Osteoblast (primary cell): ENCODE measurements around the gene UPF2. TPM values are rescaled to one million over a fixed set of nuclear protein-coding genes. Genes with fewer than 3 reads are reported as not detected.

Experiments
- DNase-seq: peaks from one replicate; pipeline ENCODE4 v3.0.0; 2011; ENCODE audit warnings: low spot score, mixed read lengths; ENCODE audit not compliant: insufficient read length; ENCODE audit errors: missing footprints
- H2AFZ ChIP-seq: 2 replicates; pipeline ENCODE4 v1.6.0; 2011; ENCODE audit warnings: mild to moderate bottlenecking, low read length
- H3K27ac ChIP-seq: 2 replicates; pipeline ENCODE4 v1.5.1; 2011; ENCODE audit warnings: mild to moderate bottlenecking, low read depth, low read length, moderate library complexity
- H3K27me3 ChIP-seq: 2 replicates; pipeline ENCODE4 v1.6.0; 2012; ENCODE audit warnings: mild to moderate bottlenecking, control low read depth, inconsistent platforms, low read length, moderate library complexity; ENCODE audit not compliant: insufficient read depth
- H3K36me3 ChIP-seq: 2 replicates; pipeline ENCODE4 v1.5.1; 2011; ENCODE audit warnings: mild to moderate bottlenecking, low read length, control low read depth, moderate library complexity; ENCODE audit not compliant: insufficient read depth
- H3K4me1 ChIP-seq: 2 replicates; pipeline ENCODE4 v1.5.1; 2011; ENCODE audit warnings: mild to moderate bottlenecking, low read length, control low read depth, moderate library complexity; ENCODE audit not compliant: insufficient read depth
- H3K4me2 ChIP-seq: 2 replicates; pipeline ENCODE4 v1.6.0; 2011; ENCODE audit warnings: mild to moderate bottlenecking, low read length; ENCODE audit not compliant: insufficient read depth
- H3K4me3 ChIP-seq: fragments of 200-600 bp; sonication (generic); 3 replicates; pipeline ENCODE4 v1.5.1; 2012; ENCODE audit warnings: mild to moderate bottlenecking, low read length, inconsistent platforms; ENCODE audit not compliant: insufficient read depth
- H3K79me2 ChIP-seq: 2 replicates; pipeline ENCODE4 v1.6.0; 2012; ENCODE audit warnings: mild to moderate bottlenecking, low read length, control low read depth, inconsistent platforms; ENCODE audit not compliant: insufficient read depth
- H3K9me3 ChIP-seq: 2 replicates; pipeline ENCODE4 v1.5.1; 2011; ENCODE audit warnings: low read depth, low read length, control low read depth
- H4K20me1 ChIP-seq: 2 replicates; pipeline ENCODE4 v1.6.0; 2012; ENCODE audit warnings: mild to moderate bottlenecking, low read length, control low read depth; ENCODE audit not compliant: insufficient read depth
- total RNA-seq: library from RNA; depleted of rRNA; stranded (reverse); fragments of >200 nt; gene quantifications from 2 replicates; pipeline ENCODE4 v1.2.3, GENCODE V29; 2012
- TF ChIP-seq, protein P1 (sequence below): IDR thresholded peaks from 2 replicates; pipeline ENCODE4 v1.5.1; 2011; ENCODE audit warnings: mild to moderate bottlenecking, low read depth, low read length, moderate library complexity; ENCODE audit errors: extremely low read depth

Gene UPF2
- total RNA-seq, 1 donor: 15.9 TPM

DNA sequence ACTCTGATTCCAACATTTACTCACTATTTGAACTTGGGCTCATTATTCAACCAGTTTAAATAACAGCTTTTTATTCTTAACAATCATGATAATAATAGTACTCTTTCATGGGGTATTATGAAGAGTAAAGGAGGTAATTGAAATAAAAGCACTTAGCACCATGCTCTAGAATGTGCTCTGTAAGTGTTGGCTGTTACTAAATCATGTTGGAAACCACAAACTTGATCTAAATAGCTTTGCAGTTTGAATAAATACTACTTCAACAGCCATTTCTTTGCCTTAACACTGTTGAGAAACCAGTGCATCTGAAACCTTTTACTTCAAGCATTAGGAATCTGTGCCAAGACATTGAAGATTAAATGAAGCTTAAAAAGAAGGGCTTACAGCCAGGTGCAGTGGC lies 7.9 kb upstream of the UPF2 start:
- Histone ChIP-seq H3K4me1 (peaks cover 15% of the 10 kb centered on the region), H3K4me2 (no peak overlapping the region), H3K4me3 (no peak overlapping the region), H2AFZ (no peak overlapping the region), H3K79me2 (no peaks in the 10 kb centered on the region), H3K27ac (no peak overlapping the region), H3K36me3 (no peaks in the 10 kb centered on the region), H3K27me3 (no peaks in the 10 kb centered on the region), H4K20me1 (no peaks in the 10 kb centered on the region), H3K9me3 (no peaks in the 10 kb centered on the region)
- TF ChIP-seq, protein P1, sequence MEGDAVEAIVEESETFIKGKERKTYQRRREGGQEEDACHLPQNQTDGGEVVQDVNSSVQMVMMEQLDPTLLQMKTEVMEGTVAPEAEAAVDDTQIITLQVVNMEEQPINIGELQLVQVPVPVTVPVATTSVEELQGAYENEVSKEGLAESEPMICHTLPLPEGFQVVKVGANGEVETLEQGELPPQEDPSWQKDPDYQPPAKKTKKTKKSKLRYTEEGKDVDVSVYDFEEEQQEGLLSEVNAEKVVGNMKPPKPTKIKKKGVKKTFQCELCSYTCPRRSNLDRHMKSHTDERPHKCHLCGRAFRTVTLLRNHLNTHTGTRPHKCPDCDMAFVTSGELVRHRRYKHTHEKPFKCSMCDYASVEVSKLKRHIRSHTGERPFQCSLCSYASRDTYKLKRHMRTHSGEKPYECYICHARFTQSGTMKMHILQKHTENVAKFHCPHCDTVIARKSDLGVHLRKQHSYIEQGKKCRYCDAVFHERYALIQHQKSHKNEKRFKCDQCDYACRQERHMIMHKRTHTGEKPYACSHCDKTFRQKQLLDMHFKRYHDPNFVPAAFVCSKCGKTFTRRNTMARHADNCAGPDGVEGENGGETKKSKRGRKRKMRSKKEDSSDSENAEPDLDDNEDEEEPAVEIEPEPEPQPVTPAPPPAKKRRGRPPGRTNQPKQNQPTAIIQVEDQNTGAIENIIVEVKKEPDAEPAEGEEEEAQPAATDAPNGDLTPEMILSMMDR: no peak
- no peak for DNase-seq

DNA sequence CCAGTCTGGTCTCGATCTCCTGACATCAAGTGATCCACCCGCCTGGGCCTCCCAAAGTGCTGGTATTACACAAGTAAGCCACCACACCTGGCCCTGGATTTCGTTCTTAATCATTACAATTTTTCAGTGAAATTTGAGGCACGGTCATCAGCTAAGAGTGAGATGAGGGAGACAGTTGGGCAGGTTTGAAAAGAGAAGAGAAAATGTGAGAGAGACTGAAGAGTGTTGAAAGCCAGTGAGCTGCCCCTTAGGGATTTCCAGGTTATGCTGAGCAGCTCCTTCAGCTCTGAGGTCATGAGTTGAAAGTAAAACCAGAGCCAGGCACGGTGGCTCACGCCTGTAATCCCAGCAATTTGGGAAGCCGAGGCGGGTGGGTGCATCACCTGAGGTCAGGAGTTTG lies 5.9 kb upstream of the UPF2 start:
- no peaks in the 10 kb centered on the region for H4K20me1 ChIP-seq
- no peaks in the 10 kb centered on the region for H3K27me3 ChIP-seq
- no peaks in the 10 kb centered on the region for H3K36me3 ChIP-seq
- no peak overlapping the region for H3K4me2 ChIP-seq
- H3K4me1 ChIP-seq: peaks cover 12% of the 10 kb centered on the region
- H3K4me3 ChIP-seq: no peak overlapping the region
- H2AFZ ChIP-seq: no peak overlapping the region
- no peaks in the 10 kb centered on the region for H3K79me2 ChIP-seq
- TF ChIP-seq, protein P1: no peak
- H3K9me3 ChIP-seq: no peaks in the 10 kb centered on the region
- DNase-seq: no peak
- no peak overlapping the region for H3K27ac ChIP-seq

DNA sequence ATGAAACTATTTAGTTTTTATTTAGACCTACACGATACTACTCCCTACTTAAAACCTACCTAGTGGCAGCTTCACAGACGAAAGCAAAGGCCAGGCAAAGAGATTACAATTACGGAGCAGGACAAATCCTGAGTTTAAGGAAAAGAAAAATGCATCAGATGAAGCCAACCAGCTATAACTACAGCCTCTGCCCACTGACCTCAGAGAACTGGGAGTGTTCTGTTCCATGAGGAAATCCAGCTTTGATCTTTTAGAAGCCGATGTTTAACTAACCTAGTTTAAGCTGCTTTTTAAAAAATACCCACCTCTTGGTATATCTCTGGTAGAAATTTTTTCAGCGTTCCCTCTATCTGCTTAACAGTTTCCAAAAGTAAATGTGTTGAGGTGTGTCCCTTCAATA lies 3.0 kb upstream of the UPF2 start:
- Histone ChIP-seq H3K9me3 (no peaks in the 10 kb centered on the region), H2AFZ (peak overlapping the region; percentile 78), H3K36me3 (no peaks in the 10 kb centered on the region), H3K79me2 (peaks cover 20% of the 10 kb centered on the region), H3K4me1 (peaks cover 14% of the 10 kb centered on the region), H3K27ac (no peak overlapping the region), H3K27me3 (no peaks in the 10 kb centered on the region), H4K20me1 (peaks cover 3% of the 10 kb centered on the region), H3K4me2 (no peak overlapping the region), H3K4me3 (no peak overlapping the region)
- no peak for DNase-seq
- TF ChIP-seq, protein P1: no peak

DNA sequence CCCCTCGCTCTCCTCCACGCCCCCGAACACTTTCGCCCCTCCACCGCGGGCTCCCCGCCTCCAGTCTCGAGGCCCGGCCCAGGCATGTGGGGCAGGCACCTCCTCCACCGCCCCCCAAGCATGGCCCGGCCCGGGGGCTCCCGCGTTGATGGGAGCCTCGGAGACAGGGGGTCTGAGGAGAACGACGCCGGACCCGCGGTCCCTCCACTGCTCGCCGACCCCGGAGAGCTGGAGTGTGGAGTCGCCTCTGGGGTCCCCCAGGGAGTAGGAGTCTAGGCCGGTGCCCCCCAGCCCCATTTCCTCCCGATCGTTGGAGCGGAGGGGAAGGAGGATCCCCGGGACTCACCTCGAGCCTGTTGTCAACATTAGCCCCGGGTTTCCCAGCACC lies 206 bp downstream of the UPF2 start:
- Histone ChIP-seq H3K9me3 (no peaks in the 10 kb centered on the region), H3K36me3 (no peaks in the 10 kb centered on the region), H3K27ac (peak overlapping the region; percentile 99), H2AFZ (peak overlapping the region; percentile 92), H3K4me3 (peak overlapping the region; percentile 99), H3K4me1 (peaks cover 14% of the 10 kb centered on the region), H4K20me1 (peaks cover 13% of the 10 kb centered on the region), H3K79me2 (peaks cover 52% of the 10 kb centered on the region), H3K4me2 (peak overlapping the region; percentile 97), H3K27me3 (no peaks in the 10 kb centered on the region)
- peak; percentile 71 for DNase-seq
- TF ChIP-seq, protein P1: no peak
